B cell (primary cell): ENCODE measurements around the gene CASD1.

Experiments used
- CTCF ChIP-seq: fragments of 200-600 bp; IDR thresholded peaks from one replicate; pipeline ENCODE4 v1.8.0; 2022; ENCODE audit warnings: antibody characterized with exemption, mild to moderate bottlenecking
- EZH2 ChIP-seq: IDR thresholded peaks from 2 replicates; pipeline ENCODE4 v1.6.1; 2012; ENCODE audit warnings: borderline replicate concordance, low read depth, mild to moderate bottlenecking, moderate library complexity, low read length; ENCODE audit not compliant: insufficient read depth, poor library complexity, severe bottlenecking

GRCh38 chr7:94514140-94514889 is 4.7 kb downstream of the CASD1 start:
- TF ChIP-seq CTCF: no peak
- no peak for TF ChIP-seq EZH2
